HCT116 (cell line): ENCODE data around the gene DOHH. TPM values are rescaled to one million over a fixed set of nuclear protein-coding genes. Genes with fewer than 3 reads are reported as not detected.

Experiments used
- ATAC-seq: fragments of 200-7000 bp; cut with Tn5 transposase; 2 replicates; pipeline ENCODE4 v1.9.1; 2020; ENCODE audit warnings: mild to moderate bottlenecking, moderate library complexity
- BruUV-seq: library from RNA; stranded (reverse); fragments of 400-500 nt; replicated peaks from 2 replicates; lab custom pipeline; 2021; lab: Mats Ljungman, UMichigan
- CTCF ChIA-PET: fragments of 300-600 bp; sonication (Branson Sonifier 250); formaldehyde crosslinking; loops from one replicate; lab custom pipeline; 2021; ENCODE audit warnings: antibody characterized with exemption; lab: Charles Lee
- POLR2A ChIA-PET: fragments of 300-600, 350-600 bp; sonication (Branson Sonifier 250); formaldehyde crosslinking; loops from one replicate; lab custom pipeline; 2021; ENCODE audit warnings: antibody characterized with exemption; lab: Charles Lee
- RAD21 ChIA-PET, 2 experiments: fragments of 300-600 bp; sonication (Branson Sonifier 250); formaldehyde crosslinking; loops; one replicate each; lab custom pipeline; 2023; ENCODE audit warnings: low total read pairs in 2 of 2; ENCODE audit not compliant: uncharacterized antibody in 2 of 2, unreplicated experiment in 2 of 2, low non-redundant PET in 1 of 2; lab: Charles Lee
- DNase-seq: peaks from one replicate; pipeline ENCODE4 v3.0.0-alpha.2; 2010; ENCODE audit warnings: low read depth, low spot score
- H2AFZ ChIP-seq: fragments of 200-600 bp; shearing (Covaris generic), sonication (generic); 2 replicates; pipeline ENCODE4 v1.6.1; 2017; ENCODE audit warnings: low read depth, mixed run types, mixed read lengths, antibody characterized with exemption, low read length; ENCODE audit not compliant: poor library complexity, severe bottlenecking
- H3K27ac ChIP-seq: 2 replicates; pipeline ENCODE4 v1.5.1; 2012; ENCODE audit warnings: low read depth, low read length
- H3K27me3 ChIP-seq: fragments of 200-600 bp; sonication (generic); 2 replicates; pipeline ENCODE4 v1.6.1; 2016; ENCODE audit warnings: mixed run types, low read length, mixed read lengths; ENCODE audit not compliant: insufficient read depth
- H3K36me3 ChIP-seq, 2 experiments: fragments of 200-500 bp in 1 of 2; fragments of 200-600 bp in 1 of 2; sonication (Bioruptor generic) in 1 of 2; sonication (generic) in 1 of 2; 2 replicates each; pipeline versions ENCODE4 v1.5.1 to v1.6.1; 2014 to 2016; ENCODE audit warnings: low read length in 2 of 2, inconsistent platforms in 1 of 2, mixed read lengths in 1 of 2, mixed run types in 1 of 2; ENCODE audit not compliant: insufficient read depth in 2 of 2, control insufficient read depth in 1 of 2
- H3K4me1 ChIP-seq, 2 experiments: fragments of 200-600 bp in 1 of 2; sonication (generic) in 1 of 2; 2 replicates each; pipeline versions ENCODE4 v1.5.1 to v1.6.1; 2012 to 2017; ENCODE audit warnings: low read length in 2 of 2, inconsistent platforms in 1 of 2, mild to moderate bottlenecking in 1 of 2, mixed read lengths in 1 of 2, mixed run types in 1 of 2, moderate library complexity in 1 of 2; ENCODE audit not compliant: insufficient read depth in 2 of 2, control insufficient read depth in 1 of 2
- H3K4me2 ChIP-seq: fragments of 200-600 bp; sonication (generic); 2 replicates; pipeline ENCODE4 v1.6.1; 2017; ENCODE audit warnings: mixed run types, low read length, mixed read lengths
- H3K4me3 ChIP-seq, 2 experiments: fragments of 200-600 bp in 1 of 2; sonication (generic) in 1 of 2; replicated peaks in 1 of 2; 2 replicates each; pipeline ENCODE4 v1.5.1; 2011 to 2016; ENCODE audit warnings: low read length in 2 of 2, control low read depth in 1 of 2, low read depth in 1 of 2, mild to moderate bottlenecking in 1 of 2, mixed read lengths in 1 of 2, mixed run types in 1 of 2
- H3K79me2 ChIP-seq: fragments of 200-600 bp; sonication (generic); 2 replicates; pipeline ENCODE4 v1.6.1; 2017; ENCODE audit warnings: mild to moderate bottlenecking, mixed run types, low read length, moderate library complexity, mixed read lengths; ENCODE audit not compliant: insufficient read depth
- H3K9ac ChIP-seq: fragments of 200-600 bp; sonication (generic); 2 replicates; pipeline ENCODE4 v1.6.1; 2016; ENCODE audit warnings: low read length, mixed read lengths
- H3K9me2 ChIP-seq: fragments of 200-600 bp; sonication (generic), shearing (Covaris generic); 2 replicates; pipeline ENCODE4 v1.6.1; 2017; ENCODE audit warnings: mixed run types, mild to moderate bottlenecking, moderate library complexity; ENCODE audit not compliant: insufficient read depth
- H3K9me3 ChIP-seq, 2 experiments: fragments of 200-500 bp in 1 of 2; fragments of 200-600 bp in 1 of 2; sonication (Bioruptor generic) in 1 of 2; sonication (generic) in 1 of 2; 2 replicates each; pipeline ENCODE4 v1.6.1; 2014 to 2017; ENCODE audit warnings: low read length in 2 of 2, mixed read lengths in 2 of 2, inconsistent platforms in 1 of 2, low read depth in 1 of 2, mild to moderate bottlenecking in 1 of 2, mixed run types in 1 of 2, moderate library complexity in 1 of 2; ENCODE audit not compliant: control insufficient read depth in 1 of 2, insufficient read depth in 1 of 2
- H4K20me1 ChIP-seq: fragments of 200-600 bp; sonication (generic), shearing (Covaris generic); 2 replicates; pipeline ENCODE4 v1.6.1; 2017; ENCODE audit warnings: mixed run types, mild to moderate bottlenecking, moderate library complexity; ENCODE audit not compliant: insufficient read depth
- CBX3 ChIP-seq: IDR thresholded peaks from 2 replicates; pipeline ENCODE4 v1.6.1; 2012; ENCODE audit warnings: low read depth
- CTCF ChIP-seq, 3 experiments: fragments of 200-600 bp in 1 of 3; sonication (generic) in 1 of 3; IDR thresholded peaks in 2 of 3; conservative IDR thresholded peaks in 1 of 3; 2 replicates each; pipeline ENCODE4 v1.5.1; 2012 to 2017; ENCODE audit warnings: low read depth in 2 of 3, low read length in 2 of 3, antibody characterized with exemption in 1 of 3, borderline replicate concordance in 1 of 3, control low read depth in 1 of 3, mild to moderate bottlenecking in 1 of 3, mixed read lengths in 1 of 3, mixed run types in 1 of 3, moderate library complexity in 1 of 3; ENCODE audit not compliant: insufficient read depth in 1 of 3
- EZH2 ChIP-seq: fragments of 200-600 bp; sonication (generic); IDR thresholded peaks from 2 replicates; pipeline ENCODE4 v1.6.1; 2017; ENCODE audit warnings: antibody characterized with exemption, mixed run types
- EZH2phosphoT487 ChIP-seq: fragments of 200-600 bp; IDR thresholded peaks from 2 replicates; pipeline ENCODE4 v1.6.1; 2018; ENCODE audit warnings: antibody characterized with exemption, borderline replicate concordance
- FOSL1 ChIP-seq: IDR thresholded peaks from 2 replicates; pipeline ENCODE4 v1.6.1; 2012; ENCODE audit warnings: low read depth
- JUND ChIP-seq: IDR thresholded peaks from 2 replicates; pipeline ENCODE4 v1.6.1; 2012
- POLR2A ChIP-seq: IDR thresholded peaks from 2 replicates; pipeline ENCODE4 v1.7.0; 2011; ENCODE audit warnings: borderline replicate concordance; ENCODE audit not compliant: insufficient read depth, insufficient read length; ENCODE audit errors: extremely low read depth
- SIN3A ChIP-seq: IDR thresholded peaks from 2 replicates; pipeline ENCODE4 v1.6.1; 2012; ENCODE audit warnings: low read depth
- SP1 ChIP-seq: IDR thresholded peaks from 2 replicates; pipeline ENCODE4 v1.6.1; 2012; ENCODE audit warnings: low read depth
- intact Hi-C: fragments of 100-400 bp; cut with micrococcal nuclease; formaldehyde crosslinking; loops from 2 replicates; pipeline ENCODE4 v1.10.0; 2022
- total RNA-seq: library from RNA; stranded (reverse); gene quantifications from one replicate; pipeline ENCODE4 v1.2.1, GENCODE V29; 2021; ENCODE audit not compliant: unreplicated experiment

The DOHH gene
- total RNA-seq, 1 experiment from 2014 or later: 20.9 TPM

GRCh38 chr19:3547767-3548282 lies 47.4 kb upstream of the DOHH start:
- no peak overlapping the region for H3K9ac ChIP-seq
- intact Hi-C loops: loop anchor here (5.0 kb wide), 1 partner anchor 79 kb away; the partner anchor contains the start of gene CACTIN
- ATAC-seq: no peak
- CTCF ChIA-PET: no interaction called here
- no peak overlapping the region; the same call in 1 of the 2 replicates for H3K27ac ChIP-seq
- no peaks in the 10 kb centered on the region for H3K9me2 ChIP-seq
- no peak overlapping the region for H2AFZ ChIP-seq
- H3K36me3 ChIP-seq: peaks cover 11 to 24% of the 10 kb centered on the region in 2 experiments
- H3K79me2 ChIP-seq: peaks cover 40% of the 10 kb centered on the region
- RAD21 ChIA-PET: interaction anchor here in 1 of 2 experiments (1.2 kb wide), 1 partner anchor 27 kb away, joined by 3 read pairs; no protein-coding TSS in a partner anchor
- H3K4me1 ChIP-seq: peaks cover 0 to 14% of the 10 kb centered on the region in 2 experiments; a peak in 2 of 4 replicates
- H3K4me3 ChIP-seq: no peak overlapping the region
- BruUV-seq: no TSS peak
- no peaks in the 10 kb centered on the region for H3K9me3 ChIP-seq
- DNase-seq: no peak
- no peak overlapping the region for H3K4me2 ChIP-seq
- POLR2A ChIA-PET: no interaction called here
- TF ChIP-seq EZH2phosphoT487: no peak
- TF ChIP-seq EZH2: no peak
- no peak for TF ChIP-seq FOSL1
- TF ChIP-seq, all 23 proteins: peak for 0
- peaks cover 5% of the 10 kb centered on the region; the same call in 1 of the 2 replicates for H4K20me1 ChIP-seq
- H3K27me3 ChIP-seq: no peaks in the 10 kb centered on the region

GRCh38 chr19:3547301-3547731 lies 46.8 kb upstream of the DOHH start:
- peaks cover 5% of the 10 kb centered on the region; the same call in 1 of the 2 replicates for H4K20me1 ChIP-seq
- POLR2A ChIA-PET: no interaction called here
- ATAC-seq: peak; percentile 53

More at GRCh38 chr19:3547301-3547731, 46.8 kb upstream of the DOHH start:
- Histone ChIP-seq H3K27me3 (no peaks in the 10 kb centered on the region), H3K4me3 (no peak overlapping the region), H3K4me1 (peaks cover 0 to 11% of the 10 kb centered on the region in 2 experiments; a peak in 2 of 4 replicates), H3K9me3 (no peaks in the 10 kb centered on the region), H3K9ac (no peak overlapping the region), H3K27ac (no peak overlapping the region), H3K36me3 (peaks cover 11 to 24% of the 10 kb centered on the region in 2 experiments), H3K79me2 (peaks cover 36% of the 10 kb centered on the region), H3K9me2 (no peaks in the 10 kb centered on the region), H3K4me2 (no peak overlapping the region), H2AFZ (no peak overlapping the region)
- peak in 2 of 3 experiments; percentile 71 to 72; a peak in 4 of 6 replicates for TF ChIP-seq CTCF (IDR thresholded peaks at IDR 0.05 in 2 of 3, conservative IDR thresholded peaks at IDR 0.05 in 1 of 3; ENCODE audit: borderline replicate concordance in 1 of 3, insufficient read depth in 1 of 3, low read depth in 2 of 3, low read length in 2 of 3)
- no peak for TF ChIP-seq JUND
- TF ChIP-seq SP1: no peak
- no peak for TF ChIP-seq POLR2A
- TF ChIP-seq CBX3: no peak
- TF ChIP-seq EZH2: no peak
- no peak for TF ChIP-seq SIN3A
- intact Hi-C loops: loop anchor here (5.0 kb wide), 1 partner anchor 80 kb away; the partner anchor contains the start of gene CACTIN
- no TSS peak for BruUV-seq
- CTCF ChIA-PET: no interaction called here
- no peak for DNase-seq
- RAD21 ChIA-PET: no interaction called here
